ENCODE data around the gene ASB6.
"Not testable (repeated sequence)": the region's sequence is repeated elsewhere in the genome, so short reads cannot be mapped to it uniquely, and the experiment has no call there.

ASB6 gene

GRCh38 chr9:129640086-129640870 is 1.7 kb downstream of the ASB6 start:
- DNase-seq (ENCODE audit: low read depth), result no peak
- H3K4me3 ChIP-seq (ENCODE audit: control insufficient read depth, low read depth, low read length), result peak overlapping the region; percentile 90
- no peak for TF ChIP-seq CTCF (IDR thresholded peaks at IDR 0.05; ENCODE audit: control insufficient read depth, insufficient read depth, low read depth, low read length, missing control alignments)

GRCh38 chr9:129639756-129640085 is 2.2 kb downstream of the ASB6 start:
- peak overlapping the region; percentile 90; the same call in 1 of the 2 replicates for H3K4me3 ChIP-seq (ENCODE audit: control insufficient read depth, low read depth, low read length)
- no peak for DNase-seq (ENCODE audit: low read depth)
- TF ChIP-seq CTCF (IDR thresholded peaks at IDR 0.05; ENCODE audit: control insufficient read depth, insufficient read depth, low read depth, low read length, missing control alignments), result no peak

DNA sequence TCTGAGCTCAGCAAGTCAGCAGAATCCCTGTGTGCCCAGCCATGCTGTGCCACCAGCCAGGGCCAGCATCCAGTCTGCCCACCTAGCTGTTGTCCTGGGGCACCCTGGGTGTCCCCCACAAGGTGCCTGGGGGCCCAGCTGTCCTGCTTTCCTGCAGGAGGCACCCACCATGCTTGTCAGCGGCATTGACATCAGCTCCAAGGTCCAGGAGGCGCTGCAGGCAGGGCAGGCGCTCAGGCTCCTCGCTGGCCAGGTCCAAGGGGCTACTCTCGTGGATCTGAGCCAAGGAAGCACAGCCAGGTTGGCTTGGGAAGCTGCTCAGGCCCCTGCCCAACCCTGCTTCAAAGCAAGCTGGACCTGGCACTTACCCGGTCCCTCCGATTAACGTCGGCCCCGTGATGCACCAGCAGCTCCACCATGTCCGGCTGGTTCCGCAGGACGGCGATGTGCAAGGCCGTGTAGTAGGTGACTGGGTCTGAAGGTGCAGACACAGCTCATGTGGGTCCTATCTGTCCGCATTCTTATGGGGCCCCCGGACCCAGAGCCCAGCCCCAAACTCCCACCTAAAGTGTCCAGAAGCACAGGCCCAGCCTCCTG is 2.8 kb downstream of the ASB6 start:
- TF ChIP-seq CTCF (IDR thresholded peaks at IDR 0.05; ENCODE audit: control insufficient read depth, insufficient read depth, low read depth, low read length, missing control alignments), result no peak
- H3K4me3 ChIP-seq (ENCODE audit: control insufficient read depth, low read depth, low read length), result no peak overlapping the region
- DNase-seq (ENCODE audit: low read depth), result no peak

DNA sequence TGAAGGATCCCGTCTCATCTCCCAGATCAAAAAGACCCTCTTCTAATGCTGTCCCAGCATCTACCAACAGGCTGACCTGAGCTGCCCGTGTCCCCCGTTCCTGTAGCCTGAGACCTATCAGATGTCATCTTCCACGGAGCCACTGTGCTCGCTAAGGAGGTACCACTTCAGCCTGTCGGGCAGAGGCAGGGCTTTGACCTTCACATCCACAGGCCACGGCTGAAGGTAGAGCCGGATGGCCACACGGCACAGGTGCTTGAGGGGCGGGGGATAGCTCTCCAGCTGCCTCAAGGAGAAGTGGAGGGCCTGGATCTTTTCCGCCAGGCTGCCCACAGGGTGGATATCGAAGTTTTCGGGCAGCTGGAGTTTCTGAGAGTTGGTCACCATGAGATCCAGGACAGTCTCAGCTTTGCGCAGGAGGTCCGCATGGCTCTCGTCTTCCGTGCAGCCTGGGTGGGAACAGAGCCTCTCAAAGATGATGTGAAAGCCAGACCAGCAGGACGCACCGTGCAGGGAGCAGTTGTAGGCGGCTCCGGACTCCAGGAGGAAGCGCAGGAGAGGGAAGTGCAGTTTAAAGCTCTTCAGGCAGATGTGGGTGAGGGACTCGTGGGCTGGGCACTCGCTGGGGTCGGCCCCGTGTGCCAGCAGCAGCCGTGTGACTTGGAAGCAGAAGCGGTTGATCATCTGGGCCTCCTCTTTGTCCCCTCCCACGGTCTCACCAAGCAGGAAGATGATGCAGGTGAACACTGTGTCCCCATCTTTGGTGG is 4.1 kb downstream of the ASB6 start:
- TF ChIP-seq CTCF (IDR thresholded peaks at IDR 0.05; ENCODE audit: control insufficient read depth, insufficient read depth, low read depth, low read length, missing control alignments), result no peak
- DNase-seq (ENCODE audit: low read depth), result no peak
- H3K4me3 ChIP-seq (ENCODE audit: control insufficient read depth, low read depth, low read length), result no peak overlapping the region

DNA sequence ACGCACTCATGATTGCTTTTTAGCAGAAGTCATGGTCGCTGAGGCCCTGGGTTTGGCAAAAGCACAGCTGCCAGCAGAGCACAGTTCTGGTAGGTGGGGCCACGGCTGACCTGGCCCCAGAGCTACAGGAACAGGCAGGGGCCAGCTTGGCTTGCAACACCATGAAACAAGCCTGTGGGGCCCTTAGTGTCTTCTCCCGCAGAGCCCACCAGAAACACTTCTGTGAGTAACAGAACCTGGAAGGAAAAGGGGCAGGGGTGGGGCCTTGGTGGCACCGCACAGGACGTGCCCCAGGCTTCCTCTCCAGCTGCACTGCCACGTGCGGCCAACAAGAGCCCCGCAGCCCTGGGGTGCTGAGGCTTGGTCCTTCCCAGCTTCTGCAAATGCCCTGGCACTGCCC is 4.8 kb downstream of the ASB6 start:
- DNase-seq (ENCODE audit: low read depth), result no peak
- no peak overlapping the region for H3K4me3 ChIP-seq (ENCODE audit: control insufficient read depth, low read depth, low read length)
- TF ChIP-seq CTCF (IDR thresholded peaks at IDR 0.05; ENCODE audit: control insufficient read depth, insufficient read depth, low read depth, low read length, missing control alignments), result no peak

DNA sequence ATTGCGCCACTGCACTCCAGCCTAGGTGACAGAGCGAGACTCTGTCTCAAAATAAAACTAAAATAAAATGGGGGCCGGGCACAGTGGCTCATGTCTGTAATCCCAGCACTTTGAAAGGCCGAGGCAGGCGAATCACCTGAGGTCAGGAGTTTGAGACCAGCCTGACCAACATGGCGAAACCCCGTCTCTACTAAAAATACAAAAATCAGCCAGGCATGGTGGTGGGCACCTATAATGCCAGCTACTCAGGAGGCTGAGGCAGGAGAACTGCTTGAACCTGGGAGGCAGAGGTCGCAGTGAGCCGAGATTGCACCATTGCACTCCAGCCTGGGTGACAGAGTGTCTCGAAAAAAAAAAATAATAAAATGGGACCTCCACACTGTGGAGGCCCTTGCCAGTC is 5.6 kb downstream of the ASB6 start:
- not testable (repeated sequence) for DNase-seq (ENCODE audit: low read depth); H3K4me3 ChIP-seq (ENCODE audit: control insufficient read depth, low read depth, low read length)
